Measurements from ENCODE around the gene RORB.

RORB gene

DNA sequence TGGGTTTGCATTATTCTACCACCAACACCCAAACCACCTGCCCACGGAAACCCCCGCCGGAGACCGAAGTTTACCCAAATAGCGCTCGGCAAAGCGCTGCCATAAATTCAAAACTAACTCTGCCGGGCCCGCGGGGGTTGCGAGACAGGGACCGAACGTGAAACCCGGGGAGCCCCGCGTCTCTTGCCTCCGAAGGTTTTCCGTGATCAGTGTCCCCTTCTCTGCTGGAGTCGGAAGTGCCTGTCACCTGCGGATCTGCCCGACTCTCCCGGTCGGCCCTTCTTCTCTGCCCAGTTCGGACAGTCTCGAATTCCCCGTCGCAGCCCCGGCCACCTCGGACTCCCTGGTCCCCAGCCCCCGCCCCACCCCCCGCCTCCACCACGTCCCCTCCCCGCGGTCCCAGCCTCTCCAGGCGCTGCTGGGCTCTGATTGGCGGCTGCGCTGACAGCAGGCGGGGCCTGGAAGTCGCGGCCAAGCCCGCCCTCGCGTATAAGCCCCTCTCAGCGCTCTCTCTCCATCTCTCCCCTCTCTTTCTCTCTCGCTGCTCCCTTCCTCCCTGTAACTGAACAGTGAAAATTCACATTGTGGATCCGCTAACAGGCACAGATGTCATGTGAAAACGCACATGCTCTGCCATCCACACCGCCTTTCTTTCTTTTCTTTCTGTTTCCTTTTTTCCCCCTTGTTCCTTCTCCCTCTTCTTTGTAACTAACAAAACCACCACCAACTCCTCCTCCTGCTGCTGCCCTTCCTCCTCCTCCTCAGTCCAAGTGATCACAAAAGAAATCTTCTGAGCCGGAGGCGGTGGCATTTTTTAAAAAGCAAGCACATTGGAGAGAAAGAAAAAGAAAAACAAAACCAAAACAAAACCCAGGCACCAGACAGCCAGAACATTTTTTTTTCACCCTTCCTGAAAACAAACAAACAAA, at the start of gene RORB:
Gene RORB, plus strand, starts transcription at position 517 of the 929 bp plus-strand sequence. CDS start 642 bp downstream, outside the sequence.
- TF ChIP-seq, protein P1, sequence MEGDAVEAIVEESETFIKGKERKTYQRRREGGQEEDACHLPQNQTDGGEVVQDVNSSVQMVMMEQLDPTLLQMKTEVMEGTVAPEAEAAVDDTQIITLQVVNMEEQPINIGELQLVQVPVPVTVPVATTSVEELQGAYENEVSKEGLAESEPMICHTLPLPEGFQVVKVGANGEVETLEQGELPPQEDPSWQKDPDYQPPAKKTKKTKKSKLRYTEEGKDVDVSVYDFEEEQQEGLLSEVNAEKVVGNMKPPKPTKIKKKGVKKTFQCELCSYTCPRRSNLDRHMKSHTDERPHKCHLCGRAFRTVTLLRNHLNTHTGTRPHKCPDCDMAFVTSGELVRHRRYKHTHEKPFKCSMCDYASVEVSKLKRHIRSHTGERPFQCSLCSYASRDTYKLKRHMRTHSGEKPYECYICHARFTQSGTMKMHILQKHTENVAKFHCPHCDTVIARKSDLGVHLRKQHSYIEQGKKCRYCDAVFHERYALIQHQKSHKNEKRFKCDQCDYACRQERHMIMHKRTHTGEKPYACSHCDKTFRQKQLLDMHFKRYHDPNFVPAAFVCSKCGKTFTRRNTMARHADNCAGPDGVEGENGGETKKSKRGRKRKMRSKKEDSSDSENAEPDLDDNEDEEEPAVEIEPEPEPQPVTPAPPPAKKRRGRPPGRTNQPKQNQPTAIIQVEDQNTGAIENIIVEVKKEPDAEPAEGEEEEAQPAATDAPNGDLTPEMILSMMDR (IDR thresholded peaks at IDR 0.05; ENCODE audit: low read depth, low read length, missing control alignments): no peak
- in situ Hi-C loops (cut with HindIII; ENCODE audit: low pct_ligation_motif_present, low sequenced_read_pairs): no loop called here
- H3K4me3 ChIP-seq (ENCODE audit: low read depth, low read length): peak within 1 kb of the TSS; percentile 66
- no peaks in the 10 kb centered on the region for H3K36me3 ChIP-seq (replicated peaks)
- DNase-seq: no peak
- no peak within 1 kb of the TSS for H3K27ac ChIP-seq
- peaks cover 45% of the 10 kb centered on the region for H3K27me3 ChIP-seq (replicated peaks)

DNA sequence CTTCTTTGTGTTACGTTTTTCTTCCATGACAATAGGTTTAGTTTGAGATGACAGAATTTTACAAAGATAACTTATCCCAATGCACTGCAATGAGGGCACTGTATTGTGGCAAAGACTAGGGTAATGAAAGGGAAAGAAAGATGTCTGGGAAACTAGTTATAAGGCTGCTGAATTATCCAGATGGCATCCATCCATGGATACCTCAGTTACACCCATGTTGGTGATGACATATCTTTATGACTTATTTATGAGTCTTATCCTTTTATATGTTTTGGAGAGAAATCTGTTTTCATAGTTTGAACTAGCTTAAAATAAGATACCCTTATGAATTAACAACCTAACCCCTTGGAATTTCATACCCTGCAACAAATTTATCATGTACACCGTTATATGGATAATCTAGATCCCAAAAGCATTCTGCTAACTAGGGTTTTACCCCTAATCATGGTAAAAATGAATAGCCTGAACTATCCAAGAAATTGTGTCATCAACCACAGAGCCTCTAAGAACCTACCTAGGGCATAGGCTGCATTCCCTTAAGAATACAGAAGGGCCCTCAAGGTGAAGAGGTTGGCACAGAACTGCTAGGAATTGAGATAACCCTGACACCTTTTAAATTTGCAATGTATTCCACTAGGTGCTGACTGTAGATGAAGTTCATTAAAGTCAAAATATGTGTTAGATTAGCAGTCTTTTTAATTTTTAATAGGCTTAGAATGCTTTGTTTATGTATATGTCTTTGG, 49.5 kb upstream of the RORB start:
- TF ChIP-seq, protein P1 (IDR thresholded peaks at IDR 0.05; ENCODE audit: low read depth, low read length, missing control alignments): no peak
- H3K4me3 ChIP-seq (ENCODE audit: low read depth, low read length): no peak overlapping the region
- no peaks in the 10 kb centered on the region for H3K36me3 ChIP-seq (replicated peaks)
- no peak for DNase-seq
- in situ Hi-C loops (cut with HindIII; ENCODE audit: low pct_ligation_motif_present, low sequenced_read_pairs): no loop called here
- no peaks in the 10 kb centered on the region for H3K27me3 ChIP-seq (replicated peaks)
- H3K27ac ChIP-seq: no peak overlapping the region

- Histone ChIP-seq H3K4me3 (ENCODE audit: low read depth, low read length) (no peak overlapping the region), H3K27ac (no peak overlapping the region), H3K27me3 (replicated peaks) (no peaks in the 10 kb centered on the region), H3K36me3 (replicated peaks) (no peaks in the 10 kb centered on the region)
- in situ Hi-C loops (cut with HindIII; ENCODE audit: low pct_ligation_motif_present, low sequenced_read_pairs): no loop called here
- DNase-seq: no peak
- TF ChIP-seq, protein P1 (IDR thresholded peaks at IDR 0.05; ENCODE audit: low read depth, low read length, missing control alignments): no peak
Observed at GRCh38 chr9:74449060-74449459, 48.1 kb upstream of the RORB start.

- in situ Hi-C loops (cut with HindIII; ENCODE audit: low pct_ligation_motif_present, low sequenced_read_pairs): no loop called here
- Histone ChIP-seq H3K27ac (no peak overlapping the region), H3K4me3 (ENCODE audit: low read depth, low read length) (no peak overlapping the region), H3K27me3 (replicated peaks) (no peaks in the 10 kb centered on the region), H3K36me3 (replicated peaks) (no peaks in the 10 kb centered on the region)
- TF ChIP-seq, protein P1 (IDR thresholded peaks at IDR 0.05; ENCODE audit: low read depth, low read length, missing control alignments): no peak
- DNase-seq: no peak
Observed at GRCh38 chr9:74458832-74459231, 38.3 kb upstream of the RORB start.

DNA sequence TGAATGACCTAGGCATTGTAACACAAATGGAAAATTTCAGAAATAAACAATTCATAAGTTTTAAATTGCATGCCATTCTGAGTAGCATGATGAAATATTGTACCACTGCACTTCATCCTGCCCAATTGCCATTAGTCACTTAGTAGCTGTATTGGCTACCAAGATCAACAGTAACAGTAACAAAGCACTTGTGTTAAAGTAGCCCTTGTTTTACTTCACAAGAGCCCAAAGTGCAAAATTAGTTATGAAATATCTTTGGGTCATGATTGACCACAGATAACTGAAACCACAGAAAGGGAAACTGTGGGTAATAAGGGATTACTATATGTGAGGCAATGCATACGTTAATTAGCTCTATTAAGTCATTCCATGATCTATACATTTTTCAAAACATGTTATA, 33.3 kb upstream of the RORB start:
- H3K4me3 ChIP-seq (ENCODE audit: low read depth, low read length): no peak overlapping the region
- in situ Hi-C loops (cut with HindIII; ENCODE audit: low pct_ligation_motif_present, low sequenced_read_pairs): no loop called here
- H3K27me3 ChIP-seq (replicated peaks): no peaks in the 10 kb centered on the region
- H3K27ac ChIP-seq: no peak overlapping the region
- no peak for DNase-seq
- no peaks in the 10 kb centered on the region for H3K36me3 ChIP-seq (replicated peaks)
- TF ChIP-seq, protein P1 (IDR thresholded peaks at IDR 0.05; ENCODE audit: low read depth, low read length, missing control alignments): no peak

Measured in brain microvascular endothelial cell (primary cell).